Stimulated activated CD4-positive, alpha-beta T cell treated with anti-CD3 and anti-CD28 coated beads, TNF-alpha, amount 100 ng/mL, for 4 hours (primary cell): ENCODE results near the gene IL4.
"Not testable (repeated sequence)": the region's sequence is repeated elsewhere in the genome, so short reads cannot be mapped to it uniquely, and the experiment has no call there.

Source experiments
- DNase-seq, 3 experiments: peaks; one replicate each; pipeline ENCODE4 v3.0.0-alpha.2; 2020; ENCODE audit warnings: low read depth in 3 of 3

The IL4 gene

DNA sequence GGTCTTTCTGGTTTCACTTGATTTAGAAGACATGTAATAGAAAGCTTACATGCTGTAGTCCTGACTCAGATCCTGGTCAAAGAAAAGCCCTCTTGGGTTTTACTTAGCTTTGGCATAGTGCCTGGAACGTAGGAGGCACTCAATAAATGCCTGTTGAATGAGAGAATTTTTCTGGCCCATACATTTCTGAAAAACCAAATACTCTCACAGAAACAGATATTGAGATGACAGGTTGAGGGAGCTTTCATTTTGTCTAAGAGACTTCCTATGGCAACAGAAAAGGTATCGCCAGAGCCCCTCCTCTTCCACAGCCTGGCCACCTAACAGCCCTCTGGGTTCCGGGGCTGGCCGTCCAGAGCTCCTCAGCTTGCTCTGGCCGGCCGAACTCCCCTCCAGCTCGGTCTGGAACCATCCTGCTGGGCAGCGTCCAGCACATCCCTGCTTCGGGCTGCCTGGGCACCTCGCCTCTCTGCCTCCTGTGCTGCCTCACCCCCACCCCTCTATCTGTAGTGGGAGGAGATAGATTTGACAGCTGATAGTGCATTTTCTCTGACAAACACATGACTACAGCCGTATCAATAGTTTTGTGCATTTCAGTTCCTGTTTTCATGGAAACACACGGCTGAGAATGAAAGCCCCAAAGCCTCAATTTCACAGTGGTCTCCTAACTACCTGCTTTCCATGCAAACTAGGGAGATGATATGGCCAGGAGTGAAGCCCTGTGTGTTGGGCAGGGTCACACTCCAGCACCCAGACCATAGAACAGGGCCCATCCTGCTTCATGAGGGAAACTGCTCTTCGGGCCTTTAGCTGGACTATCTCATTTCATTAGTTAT is 1.1 kb downstream of the IL4 start:
- DNase-seq, result no peak

DNA sequence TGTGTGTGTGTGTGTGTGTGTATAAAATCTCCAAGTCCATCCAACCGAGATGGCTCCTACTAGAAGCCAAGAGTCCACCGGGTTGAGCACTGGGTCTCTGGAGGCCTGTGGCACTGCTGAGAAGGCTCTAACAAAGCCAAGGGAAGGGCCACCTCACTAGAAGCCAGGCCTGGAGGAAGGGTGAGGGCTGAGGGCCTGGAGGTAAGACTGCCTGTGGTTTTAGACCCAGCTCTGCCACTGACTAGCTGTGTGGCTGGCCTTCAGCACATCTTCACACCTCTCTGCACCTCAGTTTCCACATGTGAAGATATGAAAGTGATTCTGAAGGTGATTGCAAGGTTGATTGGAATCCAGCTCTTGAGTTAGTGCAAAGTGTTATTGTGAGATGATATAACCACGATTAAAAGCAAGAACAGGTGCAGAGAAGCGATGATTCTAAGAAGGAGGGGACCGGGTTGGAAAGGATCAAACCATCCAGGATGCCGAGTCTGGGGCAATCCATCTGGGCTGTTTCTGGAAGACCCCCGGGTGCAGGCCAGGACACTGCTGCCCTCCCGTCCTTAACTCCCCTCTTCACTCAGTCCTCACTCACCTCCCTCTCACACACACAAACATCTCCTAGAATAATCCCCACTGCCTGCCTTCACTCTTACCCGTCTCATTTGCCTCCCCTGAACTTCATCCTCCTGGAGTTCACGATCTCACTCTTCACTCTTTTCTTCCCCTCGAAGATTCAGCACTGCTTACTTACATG is 2.3 kb downstream of the IL4 start:
- no peak for DNase-seq

DNA sequence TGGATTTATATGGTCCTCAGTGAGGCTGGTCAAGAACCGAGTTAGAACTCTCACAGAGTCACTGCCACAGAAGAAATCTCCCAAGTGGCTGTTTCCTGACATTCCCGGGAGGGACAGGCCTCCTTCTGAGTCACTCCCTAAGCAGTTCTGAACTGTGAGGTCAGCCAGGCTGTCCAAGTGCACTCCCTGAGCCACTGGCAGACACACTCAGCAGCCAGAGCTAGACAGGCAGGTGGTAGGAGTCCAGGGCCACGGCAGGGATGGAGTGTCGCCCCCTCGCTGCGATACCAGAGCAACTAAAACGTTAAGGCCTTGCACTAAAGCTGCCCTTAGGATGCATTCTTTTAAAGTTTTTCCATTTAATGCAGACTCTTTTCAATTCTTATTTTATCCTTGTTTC is 3.4 kb downstream of the IL4 start:
- no peak for DNase-seq

DNA sequence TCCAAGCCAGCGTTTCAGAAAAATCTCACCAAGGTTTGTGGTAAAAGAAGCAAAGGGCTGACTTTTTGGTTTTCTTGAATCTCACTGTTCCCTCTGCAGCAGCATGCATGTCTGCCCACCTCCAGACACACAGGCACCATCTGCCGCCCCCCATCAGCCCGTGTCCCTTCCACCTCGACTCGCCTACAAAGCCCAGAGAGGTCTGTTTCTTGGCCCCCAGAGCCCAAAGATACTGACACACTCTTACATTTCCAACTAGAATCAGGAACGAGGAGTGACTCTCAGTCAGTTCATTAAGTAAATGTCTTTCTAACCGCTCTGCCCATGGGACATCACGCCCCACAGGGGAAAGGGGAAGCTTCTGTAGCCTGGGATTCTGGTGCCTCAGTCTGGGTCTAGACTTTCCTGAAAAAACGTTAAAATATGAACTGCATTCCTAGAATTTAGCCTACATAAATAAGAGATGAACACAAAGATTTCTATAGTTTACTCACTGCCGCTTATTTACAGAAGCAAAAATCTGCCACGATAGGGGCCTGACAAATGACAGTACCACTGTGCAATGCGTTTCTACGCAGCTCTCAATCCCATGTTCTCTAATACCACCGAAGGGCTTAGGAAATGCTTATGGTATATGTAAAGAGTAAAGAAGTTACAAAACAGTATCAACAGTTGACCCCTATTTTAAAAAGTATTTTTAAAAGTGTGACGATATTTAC is 4.1 kb downstream of the IL4 start:
- no peak for DNase-seq

DNA sequence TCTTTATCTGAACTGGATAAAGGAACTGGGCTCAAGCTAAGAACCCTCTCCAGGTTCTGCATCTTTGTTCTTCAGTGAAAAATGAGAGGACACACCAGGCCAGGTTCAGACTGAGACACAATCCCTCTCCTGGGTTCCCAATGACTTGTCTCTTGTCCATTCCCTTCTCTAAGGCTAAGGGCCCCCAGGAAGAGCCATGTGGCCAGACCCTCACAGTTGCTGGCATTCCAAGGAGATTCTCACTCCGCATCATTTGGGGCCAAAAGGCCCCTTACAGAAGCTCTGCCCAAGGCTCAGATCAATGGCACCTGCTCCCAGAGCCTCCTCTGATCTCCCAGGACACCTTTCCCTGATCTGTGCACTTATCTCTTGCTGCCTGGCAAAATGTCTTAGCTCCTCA is 4.9 kb downstream of the IL4 start:
- DNase-seq, result no peak

DNA sequence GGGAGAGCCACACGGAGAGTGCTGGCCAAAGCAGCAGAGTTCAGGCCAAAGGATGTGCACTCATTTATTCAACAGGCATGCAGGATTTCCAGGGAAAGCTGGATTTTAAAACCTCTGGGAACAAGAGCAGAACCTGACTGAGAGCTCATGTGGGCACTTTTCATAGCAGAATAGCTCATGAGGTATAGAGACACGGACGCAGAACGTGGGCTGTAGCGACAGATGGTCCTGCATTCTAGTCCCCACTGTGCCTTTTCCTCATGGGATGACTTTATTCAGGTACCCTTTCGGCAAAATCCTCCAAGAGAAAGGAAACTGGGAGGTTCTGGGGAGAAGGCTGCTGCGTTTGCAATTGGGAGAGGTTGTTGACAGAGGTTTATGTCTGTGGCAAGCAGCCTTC is 5.4 kb downstream of the IL4 start:
- no peak for DNase-seq

DNA sequence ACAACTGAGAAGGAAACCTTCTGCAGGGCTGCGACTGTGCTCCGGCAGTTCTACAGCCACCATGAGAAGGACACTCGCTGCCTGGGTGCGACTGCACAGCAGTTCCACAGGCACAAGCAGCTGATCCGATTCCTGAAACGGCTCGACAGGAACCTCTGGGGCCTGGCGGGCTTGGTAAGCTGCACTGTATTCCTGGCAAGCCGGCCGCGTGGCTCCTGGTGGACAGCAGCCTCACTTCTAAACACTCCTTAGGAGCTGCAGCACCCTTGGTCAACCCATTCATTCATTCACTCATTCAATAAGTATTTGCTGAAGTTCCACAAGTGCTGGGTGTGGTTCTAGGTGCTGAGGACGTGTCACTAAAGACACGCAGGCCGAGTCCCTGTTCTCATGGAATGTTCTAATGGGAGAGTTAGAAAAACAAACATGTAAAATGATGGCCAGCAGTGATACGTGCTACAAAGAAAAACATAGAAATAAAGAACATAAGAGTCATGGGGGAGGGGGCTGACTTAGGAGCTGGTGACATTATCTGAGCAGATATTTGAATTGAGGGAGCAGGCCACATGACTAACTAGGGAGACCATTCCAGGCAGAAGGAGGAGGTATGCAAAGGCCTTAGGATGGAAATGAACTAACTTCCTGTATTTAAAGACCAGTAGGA is 6.1 kb downstream of the IL4 start:
- no peak for DNase-seq

DNA sequence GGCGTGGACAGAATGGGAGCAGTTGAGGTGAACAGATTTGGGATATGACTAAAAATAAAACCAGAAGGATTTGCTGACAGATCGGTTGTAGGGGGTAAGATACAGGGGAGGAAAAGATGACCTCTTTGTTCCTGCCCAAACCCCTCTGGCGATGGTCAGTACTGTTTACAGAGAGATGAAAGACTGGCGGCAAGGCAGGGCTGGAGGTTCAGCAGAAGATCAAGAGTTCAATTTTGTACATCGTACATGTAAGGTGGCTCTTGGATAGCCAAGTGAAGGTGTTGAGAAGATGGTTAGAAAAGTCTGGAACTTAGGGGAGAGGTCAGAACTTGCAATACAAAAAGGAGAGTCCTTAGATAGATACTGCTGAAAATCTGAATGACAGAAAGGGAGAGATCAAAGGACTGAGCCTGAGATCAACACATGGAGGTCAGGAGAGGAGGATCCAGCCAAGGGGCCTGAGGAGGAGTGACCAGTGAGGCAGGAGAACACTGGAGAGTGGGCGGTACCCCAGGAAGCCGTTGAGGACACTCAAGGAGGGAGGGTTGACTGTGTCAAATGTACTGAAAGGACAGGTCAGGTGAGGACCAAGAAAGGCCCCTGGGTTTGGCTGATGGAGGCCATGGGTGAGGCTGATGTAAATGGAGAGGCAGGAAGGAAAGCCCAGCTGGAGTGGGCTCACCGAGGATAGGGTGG is 7.1 kb downstream of the IL4 start:
- no peak for DNase-seq

DNA sequence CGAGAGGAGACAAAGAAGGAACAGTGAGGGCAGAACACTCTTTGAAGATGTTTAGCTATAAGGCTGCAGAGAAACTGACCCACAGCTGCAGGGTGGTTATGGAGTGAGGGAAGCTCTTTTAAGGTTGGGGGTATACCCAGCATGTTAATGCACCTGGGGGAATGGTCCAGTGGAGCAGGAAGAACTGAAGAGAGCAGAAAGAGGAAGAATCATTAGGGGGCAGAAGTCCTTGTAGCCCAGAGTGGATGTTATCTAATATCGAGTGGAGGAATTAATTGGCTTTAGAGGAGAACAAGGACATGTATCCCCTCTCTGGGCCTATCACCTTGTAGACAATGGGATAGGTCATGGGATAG is 7.7 kb downstream of the IL4 start:
- DNase-seq, result no peak

DNA sequence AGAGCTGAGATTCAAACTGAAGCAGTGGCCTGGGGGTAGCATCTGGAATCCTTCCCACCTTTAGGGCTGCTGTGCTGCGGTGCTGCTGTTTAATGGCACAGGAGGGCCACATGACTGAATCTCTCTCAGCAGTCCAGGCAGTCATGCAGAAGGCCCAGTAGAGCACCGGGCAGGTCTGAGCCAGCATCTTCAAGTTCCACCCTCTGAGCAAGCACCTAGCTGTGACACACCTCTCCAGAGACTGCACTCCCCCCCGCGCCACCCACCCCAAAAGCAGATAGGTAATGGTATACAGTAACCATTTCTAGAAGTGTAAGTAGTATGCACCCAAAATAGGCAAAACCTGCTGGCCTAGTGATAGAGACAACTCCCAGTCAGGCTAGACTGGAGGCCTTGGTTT is 8.2 kb downstream of the IL4 start:
- no peak for DNase-seq

DNA sequence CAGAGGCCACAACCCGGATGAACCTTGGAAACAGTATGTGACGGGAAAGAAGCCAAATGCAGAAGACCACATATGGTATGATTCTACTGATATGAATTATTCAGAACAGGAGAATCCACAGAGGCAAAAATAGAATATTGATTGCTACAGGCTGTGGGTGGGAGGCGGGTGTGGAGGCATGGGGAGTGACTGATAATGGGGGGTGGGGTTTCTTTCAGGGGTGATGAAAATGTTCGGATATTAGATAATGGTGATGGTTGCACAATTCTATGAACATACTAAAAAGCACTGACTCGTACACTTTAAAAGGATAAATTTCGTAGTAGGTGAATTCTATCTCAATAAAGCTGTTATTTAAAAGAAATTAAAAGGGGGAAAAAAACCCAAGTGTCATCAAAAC is 10.7 kb downstream of the IL4 start:
- no peak for DNase-seq

DNA sequence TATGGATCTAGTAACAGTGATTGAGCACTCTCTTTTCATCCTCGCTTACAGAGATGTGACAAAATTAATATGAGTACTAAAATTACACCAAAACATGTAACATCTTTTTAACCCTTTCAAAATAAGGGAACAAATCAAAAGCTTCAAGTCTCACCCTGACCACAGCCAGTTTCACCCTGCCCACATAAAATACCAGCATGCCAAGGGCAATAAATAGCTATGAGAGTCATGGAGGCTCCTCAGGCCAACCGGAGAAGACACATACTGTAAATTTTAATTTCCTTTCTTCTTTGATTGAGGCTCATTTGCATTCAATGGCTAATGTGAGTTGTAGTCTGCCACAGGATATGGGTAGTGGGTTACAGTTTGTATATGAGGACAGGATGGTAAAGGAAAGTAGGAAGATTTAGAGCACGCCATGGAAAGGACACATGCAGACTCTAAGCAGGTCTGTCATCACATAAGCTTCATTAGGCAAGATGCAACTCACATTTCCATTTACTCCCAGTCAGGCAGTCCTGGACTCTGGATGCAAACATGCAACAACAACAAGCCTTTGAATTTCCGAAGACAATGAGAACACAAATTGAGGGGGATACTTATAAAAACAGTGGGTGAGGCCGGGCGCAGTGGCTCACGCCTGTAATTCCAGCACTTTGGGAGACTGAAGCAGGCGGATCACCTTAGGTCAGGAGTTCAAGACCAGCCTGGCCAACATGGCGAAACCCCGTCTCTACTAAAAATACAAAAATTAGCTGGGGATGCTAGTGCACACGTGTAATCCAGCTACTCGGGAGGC is 11.3 kb downstream of the IL4 start:
- no peak for DNase-seq

DNA sequence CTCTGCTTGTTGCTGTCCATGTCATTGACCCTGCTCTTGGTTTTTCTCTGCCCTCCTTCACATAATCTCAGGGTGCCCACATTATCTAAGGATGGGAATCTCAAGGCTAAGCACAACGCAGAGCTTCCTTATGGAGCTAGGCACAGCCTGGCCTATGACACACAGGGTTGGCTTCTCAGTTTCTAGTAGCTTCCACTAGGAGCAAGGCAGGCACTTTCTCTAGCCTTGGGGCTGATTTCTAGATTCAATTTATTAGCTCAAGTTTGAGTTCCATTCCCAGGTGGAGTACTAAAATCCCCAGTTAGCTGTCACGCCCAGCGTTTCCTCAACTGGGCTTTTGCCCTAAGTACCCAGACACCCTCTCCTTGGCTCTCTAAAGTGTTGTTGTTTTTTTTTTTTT is 12.4 kb downstream of the IL4 start:
- no peak for DNase-seq

DNA sequence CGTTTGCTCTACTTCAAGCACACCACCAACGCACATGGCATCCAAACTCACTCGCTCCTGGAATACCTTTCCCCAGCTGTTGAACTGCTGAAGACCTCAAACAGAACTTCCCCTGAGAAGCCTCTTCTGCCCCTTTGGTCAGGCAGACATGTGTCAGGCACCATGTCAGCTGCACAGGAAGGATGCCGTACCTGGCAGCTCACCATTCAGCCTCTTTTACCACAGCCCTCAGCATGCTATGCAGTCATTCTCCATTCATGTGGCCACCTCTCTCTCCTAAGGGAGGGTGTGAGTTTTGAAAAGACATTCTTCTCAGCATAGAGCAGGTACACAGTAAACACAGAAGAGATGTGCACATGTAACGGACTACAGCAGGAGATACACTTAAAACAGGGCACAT is 14.2 kb downstream of the IL4 start:
- no peak for DNase-seq

DNA sequence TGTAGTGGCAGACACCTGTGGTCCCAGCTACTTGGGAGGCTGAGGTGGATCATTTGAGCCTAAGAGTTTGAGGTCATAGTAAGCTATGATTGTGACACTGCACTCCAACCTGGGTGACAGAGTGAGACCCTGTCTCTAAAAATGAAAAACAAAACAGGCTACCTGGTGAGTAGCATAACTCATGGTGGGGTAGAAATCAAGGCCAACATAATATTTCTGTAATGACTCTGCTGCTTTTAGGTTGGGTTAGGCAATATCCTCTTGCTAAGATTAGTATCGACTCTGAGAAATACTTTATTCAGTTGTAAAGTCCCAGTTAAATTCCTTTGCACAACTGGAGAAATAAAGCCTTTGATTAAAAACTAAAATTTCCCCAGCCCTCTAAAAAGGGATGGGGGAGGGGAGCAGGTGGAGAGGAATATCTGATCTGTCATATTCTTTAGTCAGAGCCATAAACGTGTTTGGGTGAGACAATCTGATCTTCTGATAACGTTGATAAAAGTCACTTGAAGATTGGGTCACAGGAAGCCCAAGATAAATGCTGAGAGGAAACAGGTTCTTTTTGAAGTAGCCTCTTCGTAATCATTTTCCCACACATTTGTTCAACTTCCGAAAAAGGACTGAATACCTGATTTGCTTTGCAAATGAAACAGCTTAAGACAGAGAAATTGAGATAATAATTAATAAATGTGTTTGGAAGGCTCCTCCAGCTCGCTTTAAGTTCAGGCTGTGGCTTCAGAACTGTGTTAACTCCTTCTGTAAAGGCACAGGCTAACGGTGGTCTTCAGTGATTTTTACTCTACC is 14.9 kb downstream of the IL4 start:
- peak in 1 of 3 experiments; percentile 24 for DNase-seq

DNA sequence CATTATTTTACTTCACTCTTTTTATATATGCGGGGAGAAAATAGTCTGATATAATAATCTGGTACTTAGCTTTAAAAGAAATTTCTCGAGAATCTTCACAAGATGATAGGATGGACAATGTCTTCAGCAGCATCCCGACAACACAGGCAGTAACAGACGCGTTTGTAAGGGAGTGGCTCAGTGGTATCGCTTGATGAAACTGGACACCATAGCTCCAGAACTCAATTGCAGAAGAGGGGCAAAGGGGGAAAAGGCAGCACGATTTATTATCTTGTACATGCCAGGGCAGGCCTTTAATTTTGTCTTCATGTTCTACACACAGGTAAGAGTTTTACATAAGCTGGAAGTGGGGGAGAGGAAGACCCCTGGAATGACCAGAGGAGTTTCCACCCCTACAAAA is 15.7 kb downstream of the IL4 start:
- DNase-seq, result no peak

DNA sequence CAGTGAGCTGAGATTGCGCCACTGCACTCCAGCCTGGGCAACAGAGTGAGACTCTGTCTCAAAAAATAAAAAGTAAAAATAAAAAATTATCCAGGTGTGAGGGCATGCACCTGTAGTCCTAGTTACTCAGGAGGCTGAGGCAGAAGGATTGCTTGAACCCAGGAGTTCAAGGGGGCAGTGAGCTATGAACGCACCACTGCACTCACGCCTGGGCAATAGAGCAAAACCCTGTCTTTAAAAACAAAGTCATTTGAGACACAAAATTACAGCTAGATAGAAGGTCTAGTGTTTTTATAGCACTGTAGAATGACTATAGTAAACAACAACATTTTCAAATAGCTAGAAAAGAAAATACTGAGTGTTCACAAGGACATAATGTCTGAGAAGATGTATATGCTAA is 16.4 kb downstream of the IL4 start:
- no peak for DNase-seq

DNA sequence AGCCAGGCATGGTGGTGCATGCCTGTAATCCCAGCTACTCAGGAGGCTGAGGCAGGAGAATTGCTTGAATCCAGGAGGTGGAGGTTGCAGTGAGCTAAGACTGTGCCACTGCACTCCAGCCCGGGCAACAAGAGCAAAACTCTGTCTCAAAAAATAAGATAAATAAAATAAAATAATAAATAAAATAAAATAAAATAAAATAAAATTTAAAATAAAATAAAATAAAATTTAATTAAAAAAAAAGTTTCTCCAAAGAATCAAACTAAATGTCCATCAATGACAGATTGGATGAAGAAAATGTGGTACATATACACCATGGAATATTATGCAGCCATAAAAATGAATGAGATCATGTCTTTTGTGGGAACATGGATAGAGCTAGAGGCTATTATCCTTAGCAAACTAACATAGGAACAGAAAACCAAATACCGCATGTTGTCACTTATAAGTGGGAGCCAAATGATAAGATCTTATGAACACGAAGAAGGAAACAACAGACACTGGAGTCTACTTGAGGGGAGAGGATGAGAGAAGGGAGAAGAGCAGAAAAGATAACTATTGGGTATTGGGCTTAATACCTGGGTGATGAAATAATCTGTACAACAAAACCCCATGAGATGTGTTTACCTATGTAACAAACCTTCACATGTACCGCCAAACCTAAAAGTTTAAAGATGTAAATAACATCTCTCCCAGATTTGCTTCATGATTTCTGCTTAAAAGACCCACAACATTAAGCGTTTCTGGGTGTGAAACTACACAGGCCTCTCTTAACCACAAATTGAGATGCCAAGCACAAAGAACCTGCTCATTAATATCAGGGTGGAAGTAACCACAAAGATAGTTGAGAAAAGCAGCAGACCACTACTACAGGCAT is 18.2 kb downstream of the IL4 start:
- not testable (repeated sequence) for DNase-seq

DNA sequence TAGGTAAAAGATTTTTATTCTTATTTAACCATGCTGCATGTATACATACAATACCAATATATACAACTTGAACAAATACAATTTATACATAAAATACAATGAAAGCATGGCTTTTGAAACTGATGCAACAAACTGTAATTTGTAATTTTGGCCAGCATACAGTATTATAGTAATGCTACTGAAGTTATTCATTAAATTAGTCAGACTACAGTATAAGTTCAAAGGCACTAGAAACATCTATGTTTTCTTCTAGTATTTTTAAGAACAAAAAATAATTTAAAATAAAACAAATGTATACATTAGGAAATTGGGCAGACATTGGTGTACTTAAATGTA is 18.8 kb downstream of the IL4 start:
- DNase-seq, result no peak
